GM21447 (cell line): ENCODE data around the gene DAB2IP.
"Not testable (repeated sequence)": the region's sequence is repeated elsewhere in the genome, so short reads cannot be mapped to it uniquely, and the experiment has no call there.

ENCODE experiments used
- ATAC-seq: cut with Tn5 transposase; IDR thresholded peaks from one replicate; pipeline ENCODE4 v1.9.1; 2021; ENCODE audit not compliant: unreplicated experiment

DAB2IP gene

DNA sequence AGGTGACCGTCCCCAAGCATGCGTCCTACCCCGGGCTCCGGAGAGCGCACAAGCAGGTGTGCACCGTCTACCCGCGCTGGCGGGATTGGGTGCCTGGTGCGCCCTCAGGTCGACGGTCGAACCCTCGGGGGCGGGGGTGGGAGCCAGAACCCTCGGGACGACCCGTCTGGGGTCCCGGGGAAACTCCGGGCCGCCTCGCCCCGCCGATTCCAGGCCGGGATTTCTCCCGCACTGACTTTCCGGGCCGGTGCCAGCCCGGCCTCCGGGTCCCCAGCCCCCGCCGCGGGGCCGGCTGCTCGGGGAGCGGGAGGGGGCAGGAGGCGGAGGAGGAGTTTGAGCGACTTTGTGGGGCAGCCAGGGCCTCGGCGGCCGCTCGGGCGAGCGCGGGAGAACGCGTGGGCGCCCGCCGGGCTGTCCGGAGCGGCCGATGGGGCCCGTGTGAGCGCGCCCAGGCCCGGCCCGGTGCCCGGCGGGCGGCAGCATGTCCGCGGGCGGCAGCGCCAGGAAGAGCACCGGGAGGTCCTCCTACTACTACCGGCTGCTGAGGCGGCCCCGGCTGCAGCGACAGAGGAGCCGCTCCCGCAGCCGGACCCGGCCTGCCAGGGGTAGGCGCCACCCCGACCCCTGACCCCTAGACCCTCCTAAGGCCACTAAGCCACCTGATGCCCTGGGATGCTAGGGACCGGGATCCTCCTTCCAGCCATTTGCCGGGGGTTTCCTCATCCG is at the start of gene DAB2IP:
TSS of gene DAB2IP (plus strand) at position 340 of the 726 bp plus-strand sequence. CDS start at position 482, 142 bp downstream.
- no peak for ATAC-seq

- ATAC-seq: no peak
Observed at GRCh38 chr9:121603028-121603427, 48.4 kb upstream of the DAB2IP start.

- ATAC-seq: no peak
Observed at GRCh38 chr9:121604242-121604641, 47.2 kb upstream of the DAB2IP start.

- no peak for ATAC-seq
Observed at GRCh38 chr9:121604654-121605053, 46.8 kb upstream of the DAB2IP start.

DNA sequence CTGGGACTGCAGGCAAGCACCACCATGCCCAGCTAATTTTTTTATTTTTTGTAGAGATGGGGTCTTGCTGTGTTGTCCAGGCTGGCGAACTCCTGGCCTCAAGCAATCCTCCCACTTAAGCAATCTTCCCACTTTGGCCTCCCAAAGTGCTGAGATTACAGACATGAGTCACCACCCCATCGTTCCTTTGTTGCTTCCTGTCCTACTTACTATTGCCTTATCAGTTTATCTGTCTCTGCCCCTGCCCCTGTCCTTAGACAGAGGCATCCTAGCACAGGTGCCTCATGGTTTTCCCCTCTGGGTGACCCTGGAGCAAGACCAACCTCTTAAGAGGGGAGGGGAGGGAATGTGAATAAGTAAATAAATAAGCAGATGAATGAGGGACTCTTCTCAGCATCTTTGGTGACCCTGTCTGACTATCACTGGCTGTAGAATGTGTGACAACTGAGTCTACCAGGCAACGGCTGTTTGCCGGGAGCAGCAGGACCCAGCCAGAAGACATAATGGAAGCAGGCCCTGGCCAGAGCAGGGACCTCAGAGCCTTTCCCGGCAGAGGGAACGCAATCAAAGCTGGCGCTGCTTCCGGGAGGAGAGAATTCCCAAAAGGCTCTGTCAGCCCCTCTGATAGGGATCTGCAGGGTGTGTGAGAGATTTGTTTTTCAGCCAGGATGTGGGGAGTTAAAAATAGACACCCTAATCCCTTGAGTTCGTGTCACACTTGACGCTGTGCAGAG is 43.8 kb upstream of the DAB2IP start:
- ATAC-seq: no peak

DNA sequence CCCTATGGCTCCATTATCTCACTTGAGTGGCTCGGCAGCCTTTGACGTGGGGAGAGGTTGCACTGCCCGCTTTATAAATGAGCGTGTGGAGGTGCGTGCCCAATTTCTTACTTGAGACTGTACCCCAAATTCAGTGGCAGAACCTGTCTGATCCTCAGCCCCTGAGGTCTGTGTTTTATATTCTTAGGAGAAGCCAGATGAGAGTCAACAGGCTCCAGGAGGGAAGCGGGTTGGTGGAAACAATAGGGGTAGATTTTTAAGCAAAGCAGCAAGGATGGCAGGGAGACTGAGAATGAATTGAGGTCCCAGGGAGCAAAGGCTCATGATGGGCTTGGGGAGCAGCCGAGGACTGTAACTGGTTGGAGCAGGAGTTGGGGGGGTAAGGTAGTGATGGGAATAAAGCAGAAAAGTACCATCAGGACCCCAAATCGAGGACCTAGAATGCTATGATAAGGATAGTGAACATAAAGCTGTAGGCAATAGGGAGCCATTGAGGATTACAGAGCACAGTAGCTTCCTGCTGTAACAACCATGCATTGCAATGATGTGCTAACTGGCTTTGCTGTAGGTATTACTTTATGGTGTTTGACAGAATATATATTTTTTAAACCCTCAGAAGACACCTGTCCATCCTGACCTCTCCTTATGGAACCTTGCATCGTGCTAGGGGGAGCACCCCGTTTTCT is 43.1 kb upstream of the DAB2IP start:
- ATAC-seq: no peak

DNA sequence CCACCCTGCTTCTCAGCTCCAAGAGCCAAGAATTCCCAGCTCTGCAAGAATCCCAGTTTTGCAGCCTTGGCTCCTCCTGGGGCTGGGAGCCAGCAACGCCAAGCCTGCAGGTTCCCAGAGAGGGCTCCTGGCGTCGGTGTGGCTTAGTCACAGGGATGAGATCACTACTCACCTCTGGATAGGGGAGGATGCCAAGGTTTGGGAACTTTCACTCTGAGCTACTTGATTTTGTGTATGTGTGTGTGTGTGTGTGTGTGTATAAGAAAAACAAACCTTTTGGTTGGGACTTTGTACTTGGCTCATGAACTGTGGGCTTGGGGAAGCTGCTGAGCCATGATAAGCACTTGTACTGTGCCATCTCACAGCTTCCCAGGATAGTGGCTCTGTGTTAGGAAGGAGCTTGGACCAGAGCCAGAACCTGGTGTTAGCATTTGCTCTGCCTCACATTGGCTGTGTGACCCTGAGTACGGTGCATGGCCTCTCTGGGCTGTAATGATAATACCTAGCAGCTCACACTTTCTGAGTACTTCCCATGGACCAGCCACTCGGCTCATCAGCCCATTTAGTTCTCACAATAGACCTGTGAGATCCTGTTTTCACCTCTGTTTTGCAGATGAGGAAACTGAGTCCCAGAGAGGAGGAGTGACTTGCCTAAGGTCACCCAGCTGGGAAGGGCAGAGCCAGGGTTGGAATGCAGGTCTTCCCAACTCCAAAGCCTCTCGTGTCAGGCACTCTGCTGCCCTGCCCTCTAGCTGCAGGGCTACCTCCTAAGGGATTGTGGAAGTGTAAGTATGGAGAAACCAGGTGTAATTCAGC is 41.4 kb upstream of the DAB2IP start:
- ATAC-seq: no peak

DNA sequence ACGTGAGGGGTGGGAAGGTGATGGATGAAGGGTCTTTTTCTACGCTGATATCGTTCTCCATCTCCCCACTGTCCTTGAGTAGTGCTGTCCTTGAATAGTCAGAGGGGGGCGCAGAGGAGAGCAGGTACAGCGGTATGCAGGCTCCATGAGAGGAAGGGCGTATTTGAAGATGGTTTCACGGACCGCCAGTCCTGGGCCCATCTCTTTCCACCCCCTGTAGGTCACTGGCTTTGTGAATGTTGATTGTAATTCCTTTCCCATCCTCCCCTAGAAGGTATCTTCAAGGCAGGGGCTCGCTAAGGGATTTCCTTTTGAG is 40.8 kb upstream of the DAB2IP start:
- ATAC-seq: no peak

DNA sequence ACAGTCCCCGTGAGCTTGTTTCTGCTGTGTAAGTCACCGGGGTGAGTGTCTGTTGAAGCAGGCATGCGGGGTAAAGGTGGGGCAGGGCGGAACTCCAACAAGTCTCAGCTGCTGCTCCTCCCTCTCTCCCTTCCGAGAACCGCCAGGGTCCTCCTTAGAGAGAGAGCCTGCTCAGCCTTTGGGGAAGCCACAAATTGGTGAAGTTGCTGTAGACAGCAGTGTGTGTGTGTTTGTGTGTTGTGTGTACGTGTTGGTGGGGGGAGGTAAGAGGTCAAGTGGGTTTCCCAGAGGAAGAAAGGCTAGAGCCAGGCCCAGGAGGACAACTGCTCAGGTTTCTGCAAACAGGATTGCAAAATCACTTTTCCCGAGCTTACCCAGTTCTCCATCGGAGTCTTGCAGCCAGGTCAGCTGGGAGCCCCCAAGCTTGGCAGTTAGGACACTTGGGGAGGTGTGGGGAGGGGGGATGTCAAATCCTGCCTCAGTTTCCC is 38.9 kb upstream of the DAB2IP start:
- ATAC-seq: no peak

GRCh38 chr9:121613009-121613752 is 38.3 kb upstream of the DAB2IP start:
- no peak for ATAC-seq

DNA sequence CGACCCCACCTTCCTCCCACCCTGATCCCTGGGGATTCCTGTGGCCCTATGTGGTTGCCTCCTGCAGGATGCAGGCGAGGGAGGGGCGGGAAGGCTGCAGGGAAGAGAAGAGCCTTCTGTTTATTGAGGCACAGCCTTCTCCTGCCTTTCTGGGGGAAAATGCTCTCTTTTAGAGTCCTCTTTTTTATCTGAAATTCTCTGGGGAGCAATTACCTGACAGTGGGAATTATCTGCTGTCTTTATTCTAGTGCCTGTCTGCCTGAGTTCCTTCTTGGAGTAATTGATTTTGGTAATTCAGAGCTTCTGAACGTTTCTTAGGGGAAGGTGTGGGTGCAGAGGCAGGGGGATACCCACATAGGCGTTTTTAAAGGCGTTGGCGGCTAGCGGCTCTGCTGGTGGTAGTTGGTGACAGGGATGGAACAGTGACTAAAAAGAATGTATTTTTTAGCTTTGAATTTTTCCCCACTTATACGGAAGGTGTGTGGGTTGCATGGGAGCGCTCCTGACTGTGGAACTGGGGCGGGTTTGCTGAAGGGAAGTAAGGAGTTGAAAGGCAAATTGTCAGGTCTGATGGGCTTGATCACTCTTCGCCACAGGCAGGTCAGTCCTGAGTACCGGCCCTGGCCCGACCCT is 35.2 kb upstream of the DAB2IP start:
- no peak for ATAC-seq

DNA sequence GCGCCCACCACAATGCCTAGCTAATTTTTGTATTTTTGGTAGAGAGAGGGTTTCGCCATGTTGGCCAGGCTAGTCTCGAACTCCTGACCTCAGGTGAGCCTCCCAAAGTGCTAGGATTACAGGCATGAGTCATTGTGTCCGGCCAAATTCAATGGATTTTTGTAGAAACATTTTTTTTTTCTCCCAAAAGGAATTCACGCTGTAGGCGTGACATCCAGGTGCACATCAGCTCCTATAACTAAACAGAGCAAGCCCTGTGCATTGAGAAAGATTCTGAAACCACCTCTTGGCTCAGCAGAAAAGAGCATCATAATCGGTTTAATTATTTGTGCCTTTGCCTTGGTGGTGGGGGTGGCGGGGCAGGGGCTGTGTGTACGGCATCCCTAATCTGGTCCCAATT is 32.9 kb upstream of the DAB2IP start:
- no peak for ATAC-seq

DNA sequence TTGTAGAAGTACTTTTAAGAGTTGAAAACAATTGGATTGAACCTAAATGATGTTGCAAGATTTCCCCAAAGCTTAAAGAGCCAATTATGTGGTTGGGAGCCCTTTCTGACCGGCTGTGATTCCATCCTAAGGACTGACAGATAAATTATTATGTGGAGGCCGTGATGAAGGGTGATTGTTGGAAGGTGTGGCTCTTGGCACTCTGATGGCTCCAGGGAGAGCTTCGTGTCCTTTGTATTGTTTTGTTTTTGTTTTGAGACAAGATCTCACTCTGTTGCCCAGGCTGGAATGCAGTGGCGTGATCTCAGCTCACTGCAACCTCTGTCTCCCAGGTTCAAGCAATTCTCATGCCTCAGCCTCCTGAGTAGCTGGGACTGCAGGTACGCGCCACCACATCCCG is 32.5 kb upstream of the DAB2IP start:
- ATAC-seq: not testable (repeated sequence)

GRCh38 chr9:121619545-121620324 is 31.7 kb upstream of the DAB2IP start:
- no peak for ATAC-seq

GRCh38 chr9:121620325-121620673 is 31.1 kb upstream of the DAB2IP start:
- ATAC-seq: no peak

- no peak for ATAC-seq
Observed at GRCh38 chr9:121620777-121621449, 30.5 kb upstream of the DAB2IP start.

GRCh38 chr9:121622387-121623203 is 28.8 kb upstream of the DAB2IP start:
- no peak for ATAC-seq

GRCh38 chr9:121623430-121623829 is 28.0 kb upstream of the DAB2IP start:
- not testable (repeated sequence) for ATAC-seq
